PC-9 (cell line): ENCODE measurements around the gene OR2V2.

ENCODE experiments used
- EZH2 ChIP-seq: fragments of 200-600 bp; sonication (generic); IDR thresholded peaks from 2 replicates; pipeline ENCODE4 v1.8.0; 2017; ENCODE audit warnings: antibody characterized with exemption, low read depth
- TF ChIP-seq, protein P1 (sequence below): fragments of 200-600 bp; sonication (generic); conservative IDR thresholded peaks from 2 replicates; pipeline ENCODE4 v1.6.1; 2017; ENCODE audit warnings: mixed run types, antibody characterized with exemption, mild to moderate bottlenecking, moderate library complexity

DNA sequence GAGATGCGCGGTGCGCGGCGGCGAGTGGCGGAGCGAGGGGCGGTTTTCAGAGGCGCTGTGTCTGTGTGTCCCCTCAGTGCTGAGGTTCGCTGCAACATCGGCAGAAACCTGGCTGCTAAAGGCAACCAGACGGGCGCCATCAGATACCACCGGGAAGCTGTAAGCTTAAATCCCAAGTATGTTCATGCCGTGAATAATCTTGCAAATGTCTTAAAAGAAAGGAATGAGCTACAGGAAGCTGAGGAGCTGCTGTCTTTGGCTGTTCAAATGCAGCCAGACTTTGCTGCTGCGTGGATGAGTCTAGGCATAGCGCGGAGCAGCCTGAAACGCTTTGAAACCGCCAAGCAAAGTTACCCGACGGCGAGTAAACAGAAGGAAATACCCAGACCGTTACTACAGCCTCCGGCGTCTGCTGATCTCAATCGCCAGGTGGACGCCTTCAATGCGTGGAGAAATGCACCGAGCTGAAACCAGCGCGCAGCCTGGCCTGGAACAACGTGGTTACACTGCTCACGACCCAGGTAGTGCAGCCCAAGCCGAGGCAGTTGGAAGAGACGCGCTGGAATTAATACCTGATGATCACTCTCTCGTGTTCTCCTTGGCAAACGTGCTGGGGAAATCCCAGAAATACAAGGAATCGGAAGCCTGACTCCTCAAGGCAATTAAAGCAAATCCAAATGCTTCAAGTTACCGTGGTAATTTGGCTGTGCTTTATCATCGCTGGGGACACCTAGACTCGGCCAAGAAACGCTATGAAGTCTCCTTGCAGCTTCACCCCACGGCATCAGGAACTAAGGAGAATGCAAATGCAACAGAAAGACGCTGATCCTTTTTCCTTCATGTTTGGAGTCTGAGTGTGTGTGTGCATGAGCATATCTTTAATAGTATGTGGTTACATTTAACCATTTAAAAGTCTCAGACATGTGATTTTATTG is 32.3 kb upstream of the OR2V2 start:
- TF ChIP-seq, protein P1, sequence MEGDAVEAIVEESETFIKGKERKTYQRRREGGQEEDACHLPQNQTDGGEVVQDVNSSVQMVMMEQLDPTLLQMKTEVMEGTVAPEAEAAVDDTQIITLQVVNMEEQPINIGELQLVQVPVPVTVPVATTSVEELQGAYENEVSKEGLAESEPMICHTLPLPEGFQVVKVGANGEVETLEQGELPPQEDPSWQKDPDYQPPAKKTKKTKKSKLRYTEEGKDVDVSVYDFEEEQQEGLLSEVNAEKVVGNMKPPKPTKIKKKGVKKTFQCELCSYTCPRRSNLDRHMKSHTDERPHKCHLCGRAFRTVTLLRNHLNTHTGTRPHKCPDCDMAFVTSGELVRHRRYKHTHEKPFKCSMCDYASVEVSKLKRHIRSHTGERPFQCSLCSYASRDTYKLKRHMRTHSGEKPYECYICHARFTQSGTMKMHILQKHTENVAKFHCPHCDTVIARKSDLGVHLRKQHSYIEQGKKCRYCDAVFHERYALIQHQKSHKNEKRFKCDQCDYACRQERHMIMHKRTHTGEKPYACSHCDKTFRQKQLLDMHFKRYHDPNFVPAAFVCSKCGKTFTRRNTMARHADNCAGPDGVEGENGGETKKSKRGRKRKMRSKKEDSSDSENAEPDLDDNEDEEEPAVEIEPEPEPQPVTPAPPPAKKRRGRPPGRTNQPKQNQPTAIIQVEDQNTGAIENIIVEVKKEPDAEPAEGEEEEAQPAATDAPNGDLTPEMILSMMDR = no peak
- TF ChIP-seq EZH2 = no peak
